NCI-H69 (cell line): ENCODE data around the gene DNAI2.
A peak's percentile ranks its signal among the peaks of the same experiment; 100 is the strongest.

Experiments used
- DNase-seq: peaks from one replicate; lab custom pipeline; 2025; lab: John Stamatoyannopoulos, UW

DNAI2 gene

GRCh38 chr17:74361230-74362068 is 87.4 kb downstream of the DNAI2 start, which contains the start of gene BTBD17:
BTBD17 (minus strand) TSS chr17:74361868; CDS start chr17:74361819, 49 bp downstream.
- peak; percentile 98 for DNase-seq

DNA sequence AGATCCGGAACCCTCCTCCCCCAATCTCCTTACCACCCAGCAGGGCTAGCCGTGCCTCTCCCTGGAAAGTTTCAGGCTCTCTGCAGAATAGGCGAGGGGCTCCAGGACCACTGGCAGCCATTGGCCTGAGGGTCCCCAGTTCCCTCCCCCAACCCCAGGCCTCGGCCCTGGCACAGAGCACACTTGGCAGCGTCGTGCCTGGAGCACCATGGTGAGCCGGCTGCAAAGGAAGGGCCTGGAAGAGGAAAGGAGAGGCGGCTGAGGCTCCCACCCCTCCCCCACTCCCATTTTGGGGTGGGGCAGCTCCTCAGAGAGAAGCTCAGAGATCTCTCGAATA is 88.0 kb downstream of the DNAI2 start:
- peak; percentile 93 for DNase-seq

GRCh38 chr17:74362810-74363498 is 88.9 kb downstream of the DNAI2 start:
- DNase-seq, result peak; percentile 71
